Peyer's patch (tissue), 4 donors: ENCODE data around the gene ANKRD49. TPM values are rescaled to one million over a fixed set of nuclear protein-coding genes. Genes with fewer than 3 reads are reported as not detected.
"Not testable (repeated sequence)": the region's sequence is repeated elsewhere in the genome, so short reads cannot be mapped to it uniquely, and the experiment has no call there.

Experiments
- DNase-seq, 3 donors: peaks; one replicate each; pipeline ENCODE4 v3.0.0-alpha.2; 2017 to 2019
- H3K27ac ChIP-seq, 4 donors: fragments of 200-600 bp; sonication (generic); one replicate each; pipeline ENCODE4 v1.5.1; 2016 to 2019
- H3K27me3 ChIP-seq, 2 donors: fragments of 200-600 bp; sonication (generic); one replicate each; pipeline ENCODE4 v1.5.1; 2019
- H3K36me3 ChIP-seq, 3 donors: fragments of 200-600 bp; sonication (generic); one replicate each; pipeline ENCODE4 v1.5.1; 2016 to 2019
- H3K4me1 ChIP-seq, 4 donors: fragments of 200-600 bp; sonication (generic); one replicate each; pipeline ENCODE4 v1.5.1; 2016 to 2019
- H3K4me3 ChIP-seq, 4 donors: fragments of 200-600 bp; sonication (generic); 1 replicate in 3 of 4; 2 replicates in 1 of 4; pipeline ENCODE4 v1.5.1; 2016 to 2019; ENCODE audit warnings: mild to moderate bottlenecking in 1 of 4
- H3K9me3 ChIP-seq, 4 donors: fragments of 200-600 bp; sonication (generic); one replicate each; pipeline ENCODE4 v1.5.1; 2016 to 2019; ENCODE audit warnings: mild to moderate bottlenecking in 1 of 4
- CTCF ChIP-seq, 6 experiments: fragments of 450-650 bp in 4 of 6; fragments of 200-600 bp in 2 of 6; sonication (generic) in 1 of 6; IDR thresholded peaks; one replicate each; pipeline ENCODE4 v1.5.1; 2017 to 2019; ENCODE audit warnings: antibody characterized with exemption in 6 of 6, mild to moderate bottlenecking in 3 of 6, moderate library complexity in 1 of 6
- POLR2A ChIP-seq, 2 donors: fragments of 450-650 bp; IDR thresholded peaks; one replicate each; pipeline ENCODE4 v1.5.1; 2017; ENCODE audit warnings: antibody characterized with exemption in 2 of 2, mild to moderate bottlenecking in 2 of 2, moderate library complexity in 2 of 2
- total RNA-seq, 4 donors: library from RNA; depleted of rRNA; stranded (reverse); fragments of >200 nt; gene quantifications; one replicate each; pipeline ENCODE4 v1.1.0, GENCODE V29; 2016

The ANKRD49 gene
- total RNA-seq, 4 donors from 2014 or later = 17.3 to 49.5 (median 20.7) TPM

- Histone ChIP-seq H3K27ac (peak overlapping the region; percentile 78 to 86 (median 81)), H3K4me1 (peaks cover 0 to 22% (median 2%) of the 10 kb centered on the region in 4 donors), H3K36me3 (peaks cover 0 to 29% (median 0%) of the 10 kb centered on the region in 3 donors), H3K9me3 (no peaks in the 10 kb centered on the region), H3K27me3 (no peaks in the 10 kb centered on the region), H3K4me3 (peak overlapping the region; percentile 74 to 96 (median 80))
- TF ChIP-seq CTCF (IDR thresholded peaks at IDR 0.05) (no peak), POLR2A (IDR thresholded peaks at IDR 0.05) (no peak)
- DNase-seq = no peak
Measured at GRCh38 chr11:94494126-94494680, 419 bp downstream of the ANKRD49 start.

GRCh38 chr11:94500181-94500580 is 6.4 kb downstream of the ANKRD49 start:
- DNase-seq = no peak
- Histone ChIP-seq H3K4me1 (peaks cover 0 to 6% (median 0%) of the 10 kb centered on the region in 4 donors), H3K27ac (no peak overlapping the region), H3K36me3 (peaks cover 0 to 31% (median 0%) of the 10 kb centered on the region in 3 donors), H3K4me3 (no peak overlapping the region), H3K27me3 (no peaks in the 10 kb centered on the region), H3K9me3 (no peaks in the 10 kb centered on the region)
- TF ChIP-seq POLR2A (IDR thresholded peaks at IDR 0.05) = no peak
- no peak for TF ChIP-seq CTCF (IDR thresholded peaks at IDR 0.05)

GRCh38 chr11:94501522-94501921 is 7.7 kb downstream of the ANKRD49 start:
- H3K27ac ChIP-seq = no peak overlapping the region
- no peak for DNase-seq
- no peak overlapping the region for H3K4me3 ChIP-seq
- no peak for TF ChIP-seq POLR2A (IDR thresholded peaks at IDR 0.05)
- no peak for TF ChIP-seq CTCF (IDR thresholded peaks at IDR 0.05)
- H3K36me3 ChIP-seq = peaks cover 0 to 30% (median 0%) of the 10 kb centered on the region in 3 donors
- H3K27me3 ChIP-seq = no peaks in the 10 kb centered on the region
- no peaks in the 10 kb centered on the region for H3K4me1 ChIP-seq
- H3K9me3 ChIP-seq = no peaks in the 10 kb centered on the region

- DNase-seq = no peak
- Histone ChIP-seq H3K4me3 (no peak overlapping the region), H3K4me1 (no peaks in the 10 kb centered on the region), H3K36me3 (no peaks in the 10 kb centered on the region), H3K9me3 (no peaks in the 10 kb centered on the region), H3K27ac (no peak overlapping the region), H3K27me3 (no peaks in the 10 kb centered on the region)
- no peak for TF ChIP-seq POLR2A (IDR thresholded peaks at IDR 0.05)
- peak; percentile 52 to 72 (median 66) for TF ChIP-seq CTCF (IDR thresholded peaks at IDR 0.05)
Measured at GRCh38 chr11:94504689-94505293, 11.0 kb downstream of the ANKRD49 start.

GRCh38 chr11:94506513-94506912 is 12.7 kb downstream of the ANKRD49 start:
- not testable (repeated sequence) for H3K9me3 ChIP-seq, H3K27me3 ChIP-seq, H3K27ac ChIP-seq, H3K4me3 ChIP-seq, H3K4me1 ChIP-seq, H3K36me3 ChIP-seq
- DNase-seq = peak in 1 of 3 donors; percentile 56

GRCh38 chr11:94507485-94507884 is 13.7 kb downstream of the ANKRD49 start:
- DNase-seq = no peak
- no peaks in the 10 kb centered on the region for H3K36me3 ChIP-seq
- TF ChIP-seq POLR2A (IDR thresholded peaks at IDR 0.05) = no peak
- TF ChIP-seq CTCF (IDR thresholded peaks at IDR 0.05) = no peak
- no peaks in the 10 kb centered on the region for H3K27me3 ChIP-seq
- no peaks in the 10 kb centered on the region for H3K9me3 ChIP-seq
- H3K4me1 ChIP-seq = peaks cover 0 to 8% (median 0%) of the 10 kb centered on the region in 4 donors
- H3K4me3 ChIP-seq = no peak overlapping the region
- no peak overlapping the region for H3K27ac ChIP-seq
